HG02571 (cell line): ENCODE results near the gene CDH4.

Experiments used
- ATAC-seq: cut with Tn5 transposase; IDR thresholded peaks from one replicate; pipeline ENCODE4 v1.9.1; 2021; ENCODE audit warnings: mild to moderate bottlenecking, moderate library complexity; ENCODE audit not compliant: unreplicated experiment

CDH4 gene

DNA sequence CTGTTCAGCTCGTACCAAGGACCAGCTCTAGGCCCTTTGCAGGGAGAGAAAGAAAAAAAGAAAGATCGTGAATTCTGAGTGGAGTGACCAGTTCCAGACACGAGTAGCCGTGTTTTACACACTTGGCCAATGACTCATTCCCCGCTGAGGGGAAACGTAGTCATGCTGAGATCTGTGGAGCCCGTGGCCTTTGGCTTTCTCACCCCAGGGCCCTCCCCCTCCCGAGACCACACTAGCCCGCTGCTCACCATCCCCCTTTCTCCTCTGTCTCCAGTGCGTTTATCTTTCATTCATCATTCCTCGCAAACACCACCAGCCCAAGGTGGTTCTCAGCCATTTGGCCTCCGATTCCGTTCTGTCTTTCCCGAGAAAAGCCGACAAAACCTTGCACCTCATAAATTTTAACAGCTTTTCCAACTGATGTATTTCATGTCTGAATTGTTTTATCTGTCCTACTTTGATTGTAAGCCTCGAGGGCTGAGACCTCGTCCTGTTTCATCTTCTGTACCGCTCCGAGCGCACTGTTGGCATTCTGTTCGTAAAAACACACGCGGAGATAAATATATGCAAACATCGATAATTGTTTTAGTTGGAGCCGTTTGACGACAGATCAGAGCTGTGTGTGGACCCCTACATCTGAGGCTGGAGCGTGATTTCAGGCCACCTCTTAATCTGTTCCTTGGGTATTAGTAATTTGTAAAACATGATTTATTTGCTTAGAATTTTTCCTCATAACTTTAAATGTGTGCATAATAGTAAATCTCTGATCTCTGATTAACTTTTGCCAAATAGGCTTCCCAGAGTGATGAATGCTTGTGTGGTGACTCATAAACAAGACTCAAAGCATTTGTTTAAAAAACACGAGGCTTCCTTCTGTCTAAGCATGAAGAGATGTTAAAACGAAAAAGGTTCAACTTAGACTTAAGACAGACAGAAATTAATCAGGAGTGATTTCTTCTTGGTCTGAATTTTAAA lies 336.6 kb downstream of the CDH4 start:
- ATAC-seq = no peak

DNA sequence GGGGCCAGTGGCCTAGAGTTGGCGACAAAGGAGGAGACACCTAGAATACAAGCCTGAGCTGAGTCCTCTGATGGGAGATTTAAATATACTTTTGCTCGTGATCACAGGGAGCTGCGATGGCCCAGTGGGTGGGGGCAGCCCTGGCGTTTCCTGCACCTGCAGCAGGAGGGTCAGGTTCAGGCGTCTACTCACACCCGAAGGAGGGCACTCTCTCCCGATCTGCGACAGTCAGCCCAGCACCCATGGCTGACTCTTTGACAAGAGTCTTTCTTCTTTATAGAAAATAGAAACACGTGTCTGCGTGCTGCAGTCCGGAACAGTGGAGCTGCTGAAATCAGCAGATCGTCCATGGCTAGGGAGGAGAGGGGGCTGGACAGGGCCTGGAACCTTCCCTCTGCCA lies 338.2 kb downstream of the CDH4 start:
- no peak for ATAC-seq

DNA sequence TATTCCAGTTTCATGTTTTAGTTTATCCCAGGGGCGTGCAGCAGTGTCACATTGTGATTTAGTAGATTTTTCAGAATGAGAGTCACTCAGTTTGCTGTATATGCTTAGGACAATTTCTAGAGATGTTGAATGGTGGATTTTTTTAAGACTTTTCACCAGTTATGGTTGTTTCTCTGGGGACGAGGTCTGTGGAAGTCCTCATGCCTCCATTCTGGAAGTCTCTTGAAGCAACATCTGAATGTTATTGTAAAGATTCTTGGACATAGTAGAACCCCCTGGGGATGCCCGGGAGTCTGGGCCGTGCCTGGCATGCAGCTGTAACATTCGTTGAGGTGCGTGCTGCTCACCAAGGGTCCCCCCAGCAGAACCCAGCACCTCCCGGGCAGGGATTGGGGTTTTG lies 341.5 kb downstream of the CDH4 start:
- ATAC-seq = no peak

DNA sequence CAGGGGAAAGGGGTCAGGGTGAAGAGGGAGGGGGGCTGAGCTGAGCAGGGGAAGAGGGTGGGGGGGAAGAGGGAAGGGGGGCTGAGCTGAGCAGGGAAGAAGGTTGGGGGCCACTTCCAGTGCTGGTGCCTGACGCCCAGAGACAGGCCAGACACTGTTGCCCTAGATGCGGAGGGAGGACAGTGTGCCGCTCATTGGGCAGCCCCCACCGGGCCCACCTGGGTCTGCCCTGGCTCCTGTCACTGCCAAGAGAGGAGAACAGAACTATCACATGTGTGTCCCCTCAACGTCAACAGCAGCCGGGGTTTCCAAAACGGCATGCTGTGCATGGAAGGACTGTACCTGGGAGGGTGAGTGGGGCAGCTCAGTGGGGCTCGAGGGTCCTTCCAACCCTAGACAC lies 342.1 kb downstream of the CDH4 start:
- ATAC-seq = no peak

DNA sequence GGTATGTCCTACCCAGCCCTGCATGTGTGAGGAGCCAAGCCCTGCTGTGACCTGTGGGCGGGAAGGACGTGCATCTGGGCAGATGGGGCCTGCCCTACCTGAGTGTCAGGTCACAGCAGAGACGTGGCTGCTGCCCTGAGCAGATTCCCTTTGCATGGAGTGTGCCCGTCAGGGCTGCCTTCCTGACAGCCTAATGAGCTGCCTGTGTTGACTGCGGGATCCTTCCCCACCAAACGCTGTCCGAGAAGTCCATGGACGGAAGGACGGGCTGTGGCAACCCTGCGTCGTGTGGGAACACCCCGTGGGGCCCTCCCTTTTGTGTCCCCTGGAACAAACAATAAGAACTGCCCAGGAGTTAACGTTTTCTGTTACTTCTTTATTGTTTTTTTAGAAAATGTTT lies 343.2 kb downstream of the CDH4 start:
- ATAC-seq = no peak

DNA sequence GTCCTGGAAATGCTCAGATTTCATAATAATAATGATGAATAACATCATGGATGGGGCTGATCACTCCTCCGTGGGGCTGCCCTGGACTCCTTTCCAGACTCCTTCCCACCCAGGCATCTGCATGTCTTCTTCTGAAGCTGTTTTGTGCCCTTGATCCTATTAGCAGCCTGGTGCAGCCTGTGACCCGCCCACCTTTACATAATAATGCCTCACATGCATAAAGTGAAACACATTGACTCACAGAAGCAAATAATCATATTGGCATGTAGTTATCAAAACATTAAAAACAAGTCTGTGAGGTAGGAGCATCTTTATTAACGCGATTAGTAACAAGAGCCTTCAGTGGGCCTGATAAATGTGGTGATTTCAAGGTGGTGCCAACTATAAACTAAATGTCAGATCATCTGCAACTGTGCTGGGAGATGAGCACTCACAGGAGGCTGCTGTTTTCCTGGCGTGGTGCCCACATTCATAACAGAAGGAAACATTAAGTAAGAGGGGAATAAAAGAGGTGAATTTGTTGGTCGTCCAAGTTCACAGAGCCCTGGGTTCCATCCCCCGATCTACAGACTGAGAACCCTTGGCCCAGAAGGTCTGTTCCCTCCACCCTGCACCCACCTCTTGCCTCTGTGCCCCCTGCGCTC lies 344.7 kb downstream of the CDH4 start:
- ATAC-seq = no peak

DNA sequence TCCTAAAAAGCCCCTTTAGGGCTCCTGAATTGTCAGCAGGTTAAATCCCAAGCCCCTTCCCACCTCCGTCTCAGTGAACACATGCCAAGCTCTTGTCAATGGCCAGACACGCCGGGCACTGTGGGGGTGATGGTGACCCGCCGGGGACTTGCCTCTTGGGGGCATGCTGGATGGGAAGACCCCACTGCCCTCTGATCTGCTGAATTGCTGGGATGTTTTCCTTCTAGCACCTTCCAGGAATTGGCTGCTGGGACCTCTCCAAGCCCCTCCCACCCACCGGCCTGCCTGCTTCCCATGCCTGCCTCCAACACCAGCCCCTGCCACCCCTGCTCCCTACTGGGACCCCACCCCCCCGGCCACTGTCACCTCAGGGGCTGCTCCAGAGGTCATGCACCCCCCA lies 345.9 kb downstream of the CDH4 start:
- ATAC-seq = no peak

DNA sequence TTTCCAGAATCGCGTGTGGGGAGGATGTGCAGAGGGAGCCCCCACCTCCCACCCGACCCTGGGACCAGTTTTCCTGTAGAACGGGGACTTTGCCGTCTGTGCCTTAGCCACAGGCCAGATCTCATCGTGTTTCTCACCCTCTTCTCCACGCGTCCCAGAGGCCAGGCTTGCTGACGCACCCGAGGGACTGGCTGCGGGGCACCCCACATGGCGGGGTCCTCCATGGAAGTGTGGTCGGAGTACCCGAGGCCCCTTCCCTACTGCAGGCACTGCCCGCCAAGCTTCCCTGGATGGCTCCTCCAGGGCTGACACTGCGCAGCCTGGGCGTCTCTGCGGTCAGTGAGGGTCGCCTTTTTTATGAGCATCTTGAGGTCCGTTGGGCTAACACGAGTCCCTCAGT lies 346.5 kb downstream of the CDH4 start:
- no peak for ATAC-seq

DNA sequence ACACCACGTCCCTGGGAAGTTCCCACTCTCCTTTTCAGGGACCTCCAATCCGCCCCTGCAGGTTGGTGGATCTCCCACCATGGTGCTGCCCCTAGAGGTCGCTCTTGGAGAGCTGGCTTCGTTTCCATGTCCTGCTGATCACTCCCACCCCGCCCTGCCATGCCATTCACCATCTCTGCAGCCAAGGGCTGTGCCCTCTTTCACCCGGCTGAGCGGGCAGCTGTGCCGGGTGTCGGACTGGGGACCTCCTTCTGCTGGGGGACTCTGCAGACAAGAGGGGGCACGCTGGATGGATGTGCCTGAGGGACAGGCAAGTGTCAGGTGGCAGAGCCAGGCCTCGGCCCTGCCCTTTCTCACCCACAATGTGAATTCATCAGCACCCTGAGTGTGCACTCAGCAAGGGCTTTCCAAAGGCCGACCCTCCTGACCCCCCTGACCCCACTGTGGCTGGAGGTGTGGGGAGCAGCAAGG lies 347.0 kb downstream of the CDH4 start:
- ATAC-seq = no peak

DNA sequence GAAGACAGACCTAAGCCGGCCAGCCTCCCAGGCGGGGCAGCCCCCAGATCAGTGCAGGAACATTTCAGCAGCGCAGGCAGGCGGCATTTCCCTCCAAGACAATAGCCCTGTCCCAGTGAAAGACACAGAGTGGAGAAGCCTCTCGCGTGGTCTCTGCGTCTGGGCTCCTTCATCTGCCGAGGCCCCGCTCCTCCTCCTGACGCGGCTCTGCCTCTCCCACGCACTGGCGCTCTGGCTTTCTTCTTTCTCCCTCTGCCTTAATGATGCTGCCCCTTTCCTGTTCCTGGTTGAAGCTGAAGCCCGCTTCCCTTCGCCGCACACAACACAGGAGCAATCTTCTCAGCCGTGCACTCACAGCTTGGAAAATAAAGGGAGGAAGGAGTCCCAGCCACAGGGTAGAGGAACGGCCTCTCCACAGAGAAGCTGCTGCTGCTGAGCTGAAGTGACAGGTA lies 347.5 kb downstream of the CDH4 start:
- no peak for ATAC-seq

DNA sequence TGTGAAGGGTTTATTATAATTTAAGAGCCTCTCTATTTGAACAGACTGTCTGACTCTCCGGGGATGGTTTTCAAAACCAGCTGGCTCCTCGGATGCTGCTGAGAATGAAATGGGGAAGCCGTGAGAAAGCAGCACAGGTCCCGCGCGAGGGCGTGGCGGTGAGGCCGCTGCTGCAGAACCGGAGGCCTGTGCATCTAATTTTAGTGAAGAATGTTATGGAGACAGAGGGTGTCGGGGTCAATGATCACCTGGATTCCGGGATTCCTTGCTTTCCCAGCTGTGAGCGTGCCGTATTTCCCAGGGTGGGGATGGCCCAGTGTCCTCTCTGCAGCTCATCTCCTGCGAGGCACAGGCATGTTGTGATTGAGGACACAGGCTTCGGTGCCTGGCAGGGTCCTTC lies 348.0 kb downstream of the CDH4 start:
- no peak for ATAC-seq

DNA sequence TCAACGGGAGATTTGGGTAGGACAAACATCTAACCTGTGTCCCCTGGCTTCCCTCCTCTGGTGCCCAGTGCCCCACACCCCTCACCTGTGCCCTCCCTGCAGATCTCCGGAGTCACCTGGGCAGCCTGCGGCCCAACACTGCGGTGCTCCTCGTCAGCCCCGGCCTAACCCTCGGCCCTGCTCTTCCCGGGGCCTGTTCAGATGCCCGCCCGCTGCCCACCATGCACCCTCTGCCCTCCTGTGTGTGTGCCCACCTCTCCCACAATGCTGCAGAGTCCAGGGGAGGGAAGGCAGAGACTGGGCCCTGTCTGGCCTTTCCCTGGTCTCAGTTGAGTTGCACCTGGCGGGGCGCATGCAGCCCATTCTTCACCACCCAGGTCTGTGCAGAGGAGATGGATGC lies 349.3 kb downstream of the CDH4 start:
- ATAC-seq = no peak

DNA sequence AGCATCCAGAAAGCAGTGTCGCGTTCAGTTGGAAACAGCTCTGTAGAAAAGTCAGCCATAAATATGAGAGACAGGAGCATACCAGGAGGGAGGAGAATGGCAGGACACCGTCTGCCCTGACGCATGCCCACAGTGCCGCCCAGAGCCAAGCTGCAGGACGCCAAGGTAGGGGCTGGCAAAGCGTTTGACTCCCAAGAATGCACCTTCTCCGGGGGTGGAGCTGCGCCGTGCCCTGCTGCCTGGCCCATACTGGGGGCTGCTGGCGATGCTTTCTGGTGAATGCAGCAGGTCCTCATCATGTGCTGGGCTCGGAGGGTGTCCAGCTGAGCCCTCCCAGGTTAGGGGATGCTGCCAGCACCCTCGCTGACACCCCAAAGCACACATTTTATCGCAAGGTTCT lies 349.8 kb downstream of the CDH4 start:
- ATAC-seq = no peak

DNA sequence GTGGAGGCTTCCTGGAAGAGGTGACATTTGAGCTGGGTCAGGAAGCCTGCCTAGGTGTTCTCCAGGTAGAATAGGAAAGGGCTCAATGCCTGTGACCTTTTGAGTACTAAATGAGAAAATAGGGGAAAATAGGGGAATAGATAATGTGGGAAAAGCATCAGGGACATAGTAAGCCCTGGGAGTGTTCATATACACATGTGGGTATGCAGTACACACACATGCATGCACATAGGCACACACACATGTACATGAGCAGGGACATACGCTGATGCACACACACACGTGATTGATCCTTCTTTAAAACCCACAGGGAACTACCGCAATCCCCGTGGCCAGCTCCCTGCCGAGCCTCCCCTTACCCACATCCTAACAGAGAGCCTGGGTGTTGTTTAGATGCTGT lies 351.7 kb downstream of the CDH4 start:
- ATAC-seq = no peak

DNA sequence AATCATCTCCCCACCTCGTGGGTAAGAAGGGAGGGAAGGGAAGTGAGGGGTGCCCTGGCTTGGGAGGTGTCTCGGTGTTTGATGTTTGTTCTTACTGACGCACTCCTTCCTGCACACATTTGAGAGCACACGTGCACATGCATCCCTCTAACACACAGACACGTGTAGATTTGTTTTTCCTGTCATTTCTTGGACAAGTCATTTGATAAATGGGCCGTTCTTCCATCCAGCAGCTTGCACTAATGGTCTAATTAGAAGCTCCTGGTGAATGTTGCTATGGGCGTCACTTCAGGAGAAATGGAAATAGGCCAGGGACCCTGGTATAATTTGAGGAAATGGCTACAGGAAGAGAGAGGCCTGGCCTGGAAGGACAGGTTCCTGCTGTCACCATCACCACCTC lies 352.5 kb downstream of the CDH4 start:
- ATAC-seq = no peak

DNA sequence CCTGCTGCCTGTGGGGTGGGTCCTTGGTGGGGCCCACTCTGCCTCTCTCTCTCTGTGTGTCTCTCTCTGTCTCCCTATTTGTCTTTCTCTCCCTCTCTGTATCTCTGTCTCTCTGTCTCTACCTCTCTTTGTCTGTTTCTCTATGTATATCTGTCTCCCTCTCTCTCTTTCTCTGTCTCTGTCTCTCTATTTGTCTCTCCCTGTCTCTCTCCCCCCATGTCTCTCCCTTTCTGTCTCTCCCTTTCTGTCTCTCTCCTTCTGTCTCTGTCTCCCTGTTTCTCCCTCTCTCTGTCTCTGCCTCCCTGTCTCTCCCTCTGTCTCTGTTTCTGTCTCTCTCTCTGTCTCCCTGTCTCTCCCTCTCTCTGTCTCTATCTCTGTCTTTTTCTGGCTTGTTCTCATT lies 353.2 kb downstream of the CDH4 start:
- ATAC-seq = no peak

DNA sequence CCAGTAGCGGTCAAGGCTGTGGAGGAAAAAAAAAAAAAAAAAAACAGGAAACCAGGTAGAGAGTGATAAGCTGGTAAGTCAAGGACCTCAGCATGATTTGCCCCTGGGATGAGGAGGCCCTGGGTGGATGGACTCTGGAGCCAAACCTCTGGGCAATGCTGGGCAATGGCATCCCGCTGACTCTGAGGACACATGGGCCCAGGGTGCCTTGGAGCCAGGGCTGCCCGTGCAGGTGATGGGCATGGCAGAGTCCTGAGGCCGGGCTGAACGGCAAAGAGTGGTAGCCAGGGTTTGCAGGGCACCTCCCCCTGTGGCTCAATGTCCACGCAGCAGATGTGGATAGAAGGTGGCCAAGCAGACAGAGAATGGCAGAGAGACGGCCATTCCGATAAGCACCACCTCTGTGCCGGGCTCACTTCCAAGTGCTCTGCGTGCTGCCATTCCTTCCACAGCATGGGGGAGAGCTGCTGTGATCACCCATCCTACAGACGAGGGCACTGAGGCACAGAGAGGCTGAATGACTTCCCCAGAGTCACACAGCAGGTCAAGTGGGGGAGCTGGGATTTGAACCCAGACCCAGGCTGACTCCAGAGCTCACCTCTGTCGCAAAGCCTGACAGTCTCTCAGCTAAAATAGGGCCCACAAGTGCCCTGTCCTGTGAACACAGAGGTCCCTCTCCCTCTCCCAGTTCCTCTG lies 353.9 kb downstream of the CDH4 start:
- no peak for ATAC-seq

DNA sequence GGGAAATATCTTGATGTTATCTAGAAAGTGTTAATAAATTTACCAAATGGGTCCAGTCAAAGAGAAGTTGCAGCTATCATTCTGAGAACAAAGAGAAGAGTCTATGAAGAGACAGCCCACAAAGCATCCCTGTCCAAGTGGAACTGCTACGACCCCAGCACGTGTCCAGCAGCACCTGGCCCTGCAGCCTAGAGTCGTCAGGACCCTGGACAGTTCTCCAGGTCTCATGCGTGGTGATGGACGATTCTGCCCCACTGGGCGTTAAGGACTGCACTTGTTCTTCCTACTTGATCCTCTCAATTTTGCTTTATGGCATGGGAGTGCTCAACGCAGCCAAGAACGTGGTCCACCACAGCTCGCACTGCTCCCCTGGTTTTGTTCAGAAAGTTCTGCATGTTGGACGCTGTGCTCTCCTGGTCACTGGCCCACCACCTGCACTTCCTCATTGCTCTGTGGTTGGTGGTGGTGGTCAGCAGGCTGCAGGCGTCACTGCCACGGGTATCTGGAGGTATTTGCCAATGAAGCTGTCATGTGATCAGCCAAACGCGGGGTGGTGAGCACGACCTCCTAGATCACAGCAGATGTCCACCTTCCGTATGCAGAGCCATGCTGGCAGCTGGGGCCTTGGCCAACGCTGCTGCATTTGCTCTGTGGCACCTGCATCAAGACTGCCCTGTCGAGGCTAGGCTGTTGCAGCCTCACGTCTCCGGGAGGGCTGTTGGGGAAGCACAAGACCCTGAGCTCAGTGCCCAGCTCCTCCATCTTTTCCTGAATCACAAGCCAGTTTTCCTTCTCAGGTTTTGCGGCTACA lies 356.4 kb downstream of the CDH4 start:
- no peak for ATAC-seq

DNA sequence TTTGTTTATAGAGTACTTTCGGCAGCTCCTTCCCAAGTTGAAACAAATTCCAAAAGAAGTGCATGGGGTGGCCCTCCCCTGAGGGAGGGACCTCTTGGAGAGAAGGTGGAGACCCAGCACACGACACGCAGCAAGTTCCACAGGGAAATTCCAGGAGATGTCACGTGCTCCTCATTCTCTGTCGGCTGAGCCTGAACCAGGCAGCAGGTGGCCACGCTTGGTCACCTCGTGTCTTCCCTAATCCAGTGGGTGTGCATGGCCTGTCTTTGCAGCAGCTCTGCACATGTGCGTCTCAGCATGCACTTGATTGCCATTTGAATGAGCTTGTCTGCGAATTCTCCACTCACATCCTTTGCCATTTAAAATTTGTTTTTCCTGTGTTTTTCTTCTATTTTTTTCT lies 357.4 kb downstream of the CDH4 start:
- ATAC-seq = no peak

DNA sequence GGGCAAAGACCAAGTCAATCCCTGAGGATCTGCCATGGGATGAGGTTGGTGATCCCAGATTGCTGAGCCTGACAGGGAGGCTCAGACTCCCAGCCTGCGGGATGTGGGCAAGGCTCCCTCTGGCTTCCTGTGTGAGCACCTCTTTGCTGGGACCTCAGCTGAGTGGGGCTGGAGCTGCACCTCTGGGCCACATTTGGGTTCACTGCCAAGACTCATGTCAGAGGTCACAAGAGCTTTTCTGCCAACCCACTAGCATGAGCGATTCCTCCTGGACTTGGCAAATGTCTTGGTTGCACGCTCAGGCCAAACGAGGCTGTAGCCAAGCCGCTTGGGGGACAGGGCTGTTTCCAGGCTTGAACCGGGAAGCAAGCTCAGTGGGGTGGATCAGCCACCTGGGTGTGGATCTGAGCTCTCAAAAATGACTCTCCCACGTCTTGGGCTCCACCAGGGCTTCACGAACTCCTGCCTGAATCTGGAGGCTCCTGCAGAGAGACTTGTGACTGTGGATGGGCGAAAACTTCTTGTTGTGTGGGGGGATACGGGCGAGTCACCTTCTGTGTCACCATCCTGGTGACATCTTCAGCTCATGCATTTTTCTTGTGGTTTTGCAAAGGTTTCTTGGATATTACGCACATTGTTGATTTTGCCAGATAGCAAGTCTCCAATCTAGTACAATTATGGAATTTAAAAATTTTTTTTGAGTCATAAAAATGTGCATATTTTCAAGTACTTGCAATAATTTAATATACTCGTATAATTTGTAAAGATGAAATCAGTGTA lies 359.5 kb downstream of the CDH4 start:
- ATAC-seq = no peak
